HEK293 (cell line): Measurements from ENCODE around the gene GAA.

Source experiments
- CTCF ChIA-PET: fragments of 350-600 bp; formaldehyde crosslinking; extraction: SDS; loops from one replicate; lab custom pipeline; 2021; ENCODE audit warnings: antibody characterized with exemption; lab: Yijun Ruan, JAX
- POLR2A ChIA-PET: fragments of 300-600 bp; formaldehyde crosslinking; extraction: SDS; loops from one replicate; lab custom pipeline; 2020; ENCODE audit warnings: antibody characterized with exemption, inconsistent platforms; lab: Yijun Ruan, JAX
- H3K27ac ChIP-seq: fragments of 200-500 bp; sonication (Bioruptor generic); 2 replicates; pipeline ENCODE4 v1.5.1; 2014; ENCODE audit warnings: low read depth, low read length, control low read depth, inconsistent platforms; ENCODE audit errors: extremely low read depth
- H3K36me3 ChIP-seq, 2 experiments: fragments of 200-500 bp in 1 of 2; sonication (Bioruptor generic) in 1 of 2; 1 replicate in 1 of 2; 2 replicates in 1 of 2; pipeline ENCODE4 v1.5.1; 2014 to 2017; ENCODE audit warnings: inconsistent platforms in 2 of 2, low read length in 2 of 2; ENCODE audit not compliant: control insufficient read depth in 2 of 2, insufficient read depth in 1 of 2
- H3K4me1 ChIP-seq: fragments of 200-500 bp; sonication (Bioruptor generic); 2 replicates; pipeline ENCODE4 v1.5.1; 2014; ENCODE audit warnings: mild to moderate bottlenecking, low read length, inconsistent platforms; ENCODE audit not compliant: control insufficient read depth, insufficient read depth
- H3K4me3 ChIP-seq: 2 replicates; pipeline ENCODE4 v1.5.1; 2011; ENCODE audit warnings: low read depth, mild to moderate bottlenecking, control low read depth, low read length, moderate library complexity
- H3K9me3 ChIP-seq: fragments of 200-500 bp; sonication (Bioruptor generic); 2 replicates; pipeline ENCODE4 v1.5.1; 2014; ENCODE audit warnings: low read depth, low read length, inconsistent platforms; ENCODE audit not compliant: control insufficient read depth, insufficient read depth
- ATF2 ChIP-seq: fragments of 450-650 bp; formaldehyde crosslinking; IDR thresholded peaks from 2 replicates; pipeline ENCODE4 v1.5.1; 2016; ENCODE audit warnings: missing biosample characterization, missing genetic modification characterization, low read depth
- FEZF1 ChIP-seq: fragments of 450-650 bp; formaldehyde crosslinking; IDR thresholded peaks from 2 replicates; pipeline ENCODE4 v1.5.1; 2016; ENCODE audit warnings: missing biosample characterization, missing genetic modification characterization
- KLF9 ChIP-seq: fragments of 450-650 bp; formaldehyde crosslinking; IDR thresholded peaks from 2 replicates; pipeline ENCODE4 v1.5.1; 2016; ENCODE audit warnings: missing biosample characterization, missing genetic modification characterization, low read depth
- PBX3 ChIP-seq: sonication (generic); formaldehyde crosslinking; IDR thresholded peaks from 2 replicates; pipeline ENCODE4 v1.8.1; 2022; ENCODE audit warnings: mild to moderate bottlenecking, moderate library complexity, missing genetic modification reagents
- YY2 ChIP-seq: fragments of 450-650 bp; formaldehyde crosslinking; IDR thresholded peaks from 2 replicates; pipeline ENCODE4 v1.5.1; 2016; ENCODE audit warnings: missing biosample characterization, missing genetic modification characterization
- ZBTB17 ChIP-seq: fragments of 450-650 bp; formaldehyde crosslinking; IDR thresholded peaks from 2 replicates; pipeline ENCODE4 v1.5.1; 2016; ENCODE audit warnings: missing biosample characterization, missing genetic modification characterization
- ZBTB8A ChIP-seq: fragments of 450-650 bp; formaldehyde crosslinking; IDR thresholded peaks from 2 replicates; pipeline ENCODE4 v1.5.1; 2016; ENCODE audit warnings: missing biosample characterization, missing genetic modification characterization
- ZFP41 ChIP-seq: fragments of 450-650 bp; formaldehyde crosslinking; IDR thresholded peaks from 2 replicates; pipeline ENCODE4 v1.5.1; 2016; ENCODE audit warnings: missing biosample characterization, missing genetic modification characterization, borderline replicate concordance
- ZFP69B ChIP-seq: fragments of 450-650 bp; formaldehyde crosslinking; IDR thresholded peaks from 2 replicates; pipeline ENCODE4 v1.5.1; 2016; ENCODE audit warnings: missing biosample characterization, missing genetic modification characterization
- ZNF121 ChIP-seq: fragments of 450-650 bp; formaldehyde crosslinking; IDR thresholded peaks from 2 replicates; pipeline ENCODE4 v1.5.1; 2016; ENCODE audit warnings: missing biosample characterization, missing genetic modification characterization
- ZNF132 ChIP-seq: fragments of 450-650 bp; formaldehyde crosslinking; IDR thresholded peaks from 2 replicates; pipeline ENCODE4 v1.5.1; 2017; ENCODE audit warnings: missing biosample characterization, missing genetic modification characterization, borderline replicate concordance
- ZNF148 ChIP-seq: fragments of 450-650 bp; formaldehyde crosslinking; IDR thresholded peaks from 2 replicates; pipeline ENCODE4 v1.5.0; 2017; ENCODE audit warnings: missing biosample characterization, missing genetic modification characterization, borderline replicate concordance
- ZNF19 ChIP-seq: fragments of 450-650 bp; formaldehyde crosslinking; IDR thresholded peaks from 2 replicates; pipeline ENCODE4; 2016; ENCODE audit warnings: missing biosample characterization, missing genetic modification characterization, low read depth
- ZNF2 ChIP-seq: fragments of 450-650 bp; formaldehyde crosslinking; IDR thresholded peaks from 2 replicates; pipeline ENCODE4 v1.5.1; 2016; ENCODE audit warnings: missing biosample characterization, missing genetic modification characterization
- ZNF24 ChIP-seq: fragments of 450-650 bp; formaldehyde crosslinking; IDR thresholded peaks from 2 replicates; pipeline ENCODE4 v1.5.1; 2016; ENCODE audit warnings: missing biosample characterization, missing genetic modification characterization
- ZNF280C ChIP-seq: fragments of 450-650 bp; formaldehyde crosslinking; IDR thresholded peaks from 2 replicates; pipeline ENCODE4 v1.5.1; 2016; ENCODE audit warnings: missing biosample characterization, missing genetic modification characterization
- ZNF341 ChIP-seq: fragments of 450-650 bp; formaldehyde crosslinking; IDR thresholded peaks from 2 replicates; pipeline ENCODE4; 2016; ENCODE audit warnings: low read depth, missing biosample characterization, missing genetic modification characterization
- ZNF391 ChIP-seq: fragments of 450-650 bp; formaldehyde crosslinking; IDR thresholded peaks from 2 replicates; pipeline ENCODE4 v1.5.1; 2016; ENCODE audit warnings: low read depth, missing biosample characterization, missing genetic modification characterization, borderline replicate concordance
- ZNF521 ChIP-seq: fragments of 450-650 bp; formaldehyde crosslinking; IDR thresholded peaks from 2 replicates; pipeline ENCODE4 v1.5.1; 2017; ENCODE audit warnings: missing biosample characterization, mild to moderate bottlenecking, missing genetic modification characterization
- ZNF629 ChIP-seq: fragments of 450-650 bp; formaldehyde crosslinking; IDR thresholded peaks from 2 replicates; pipeline ENCODE4 v1.5.1; 2017; ENCODE audit warnings: missing biosample characterization, missing genetic modification characterization
- ZNF660 ChIP-seq: fragments of 450-650 bp; IDR thresholded peaks from 2 replicates; pipeline ENCODE4 v1.5.1; 2018; ENCODE audit warnings: missing biosample characterization, mild to moderate bottlenecking, missing genetic modification characterization
- ZNF785 ChIP-seq: fragments of 450-650 bp; formaldehyde crosslinking; IDR thresholded peaks from 2 replicates; pipeline ENCODE4 v1.5.1; 2016; ENCODE audit warnings: missing biosample characterization, missing genetic modification characterization

GAA gene

GRCh38 chr17:80122026-80122575, 20.7 kb downstream of the GAA start:
- no peak overlapping the region for H3K27ac ChIP-seq
- H3K9me3 ChIP-seq = no peaks in the 10 kb centered on the region
- peaks cover 0 to 12% of the 10 kb centered on the region in 2 experiments; a peak in 1 of 3 replicates for H3K36me3 ChIP-seq
- no peak overlapping the region for H3K4me3 ChIP-seq
- H3K4me1 ChIP-seq = no peaks in the 10 kb centered on the region
- CTCF ChIA-PET = interaction anchor here (0.7 to 0.9 kb wide), 4 partner anchors 8 to 118 kb away, joined by 3 to 5 read pairs (median 4); partner anchors contain the start of gene GAA
- POLR2A ChIA-PET = no interaction called here
- no peak for TF ChIP-seq ZNF629 (tag by site-specific recombination)
- TF ChIP-seq ZFP69B (tag by site-specific recombination) = no peak
- no peak for TF ChIP-seq ZBTB17
- TF ChIP-seq ZNF24 = no peak

- no peak overlapping the region for H3K4me3 ChIP-seq
- POLR2A ChIA-PET = interaction anchor here (0.8 kb wide), 1 partner anchor 10 kb away, joined by 3 read pairs; no protein-coding TSS in a partner anchor
- H3K27ac ChIP-seq = no peak overlapping the region
- H3K36me3 ChIP-seq = peaks cover 0 to 8% of the 10 kb centered on the region in 2 experiments; a peak in 1 of 3 replicates
- TF ChIP-seq KLF9 (tag by site-specific recombination) (no peak), ZNF280C (no peak), FEZF1 (no peak), ZNF660 (no peak), ZNF785 (tag by site-specific recombination) (no peak), ZNF19 (tag by site-specific recombination) (no peak), ZNF148 (no peak), ZNF121 (no peak), ZNF391 (tag by site-specific recombination) (no peak), ZNF341 (tag by site-specific recombination) (no peak), YY2 (no peak), ZNF2 (tag by site-specific recombination) (no peak), ZBTB8A (tag by site-specific recombination) (no peak), ATF2 (tag by site-specific recombination) (no peak), ZNF132 (tag by site-specific recombination) (no peak), ZFP41 (tag by site-specific recombination) (no peak), ZNF521 (no peak), PBX3 (CRISPR knock-in tag) (no peak)
- no peaks in the 10 kb centered on the region for H3K9me3 ChIP-seq
- no peaks in the 10 kb centered on the region for H3K4me1 ChIP-seq
- CTCF ChIA-PET = interaction anchor here (0.6 to 2.8 kb wide), 5 partner anchors 9 to 1194 kb away, joined by 3 to 14 read pairs (median 3); partner anchors contain the start of gene GAA
Observed at GRCh38 chr17:80122926-80123505, 21.6 kb downstream of the GAA start.
